ENCODE data around the gene TRAM2.
"Not testable (repeated sequence)": the region's sequence is repeated elsewhere in the genome, so short reads cannot be mapped to it uniquely, and the experiment has no call there.

Gene TRAM2

GRCh38 chr6:52483671-52484003 is 93.2 kb downstream of the TRAM2 start:
- Mint-ChIP-seq H3K4me3 (no peak overlapping the region), H3K27me3 (ENCODE audit: low read depth) (no peaks in the 10 kb centered on the region), H3K27ac (no peak overlapping the region), H3K36me3 (ENCODE audit: low read depth) (peaks cover 32% of the 10 kb centered on the region), H3K4me1 (peaks cover 15% of the 10 kb centered on the region), H3K9me3 (no peaks in the 10 kb centered on the region)
- no peak for TF ChIP-seq CTCF (IDR thresholded peaks at IDR 0.05; ENCODE audit: unreplicated experiment in 3 of 3)

- H3K36me3 Mint-ChIP-seq (ENCODE audit: low read depth) = peaks cover 32% of the 10 kb centered on the region
- no peak overlapping the region for H3K4me3 Mint-ChIP-seq
- H3K9me3 Mint-ChIP-seq = no peaks in the 10 kb centered on the region
- no peak for TF ChIP-seq CTCF (IDR thresholded peaks at IDR 0.05; ENCODE audit: unreplicated experiment in 3 of 3)
- H3K27me3 Mint-ChIP-seq (ENCODE audit: low read depth) = no peaks in the 10 kb centered on the region
- no peak overlapping the region for H3K27ac Mint-ChIP-seq
- peaks cover 15% of the 10 kb centered on the region for H3K4me1 Mint-ChIP-seq
These were observed 93.8 kb downstream of the TRAM2 start for GRCh38 chr6:52482903-52483670.

GRCh38 chr6:52475307-52475706 is 101.6 kb downstream of the TRAM2 start:
- peaks cover 4% of the 10 kb centered on the region for H3K4me1 Mint-ChIP-seq
- no peak overlapping the region for H3K27ac Mint-ChIP-seq
- TF ChIP-seq CTCF (IDR thresholded peaks at IDR 0.05; ENCODE audit: unreplicated experiment in 3 of 3) = no peak
- H3K4me3 Mint-ChIP-seq = no peak overlapping the region
- peaks cover 8% of the 10 kb centered on the region for H3K36me3 Mint-ChIP-seq (ENCODE audit: low read depth)
- H3K9me3 Mint-ChIP-seq = no peaks in the 10 kb centered on the region
- H3K27me3 Mint-ChIP-seq (ENCODE audit: low read depth) = no peaks in the 10 kb centered on the region

- H3K27ac Mint-ChIP-seq = no peak overlapping the region
- H3K4me1 Mint-ChIP-seq = peaks cover 4% of the 10 kb centered on the region
- no peaks in the 10 kb centered on the region for H3K27me3 Mint-ChIP-seq (ENCODE audit: low read depth)
- no peak overlapping the region for H3K4me3 Mint-ChIP-seq
- TF ChIP-seq CTCF (IDR thresholded peaks at IDR 0.05; ENCODE audit: unreplicated experiment in 3 of 3) = no peak
- no peaks in the 10 kb centered on the region for H3K9me3 Mint-ChIP-seq
- peaks cover 7% of the 10 kb centered on the region for H3K36me3 Mint-ChIP-seq (ENCODE audit: low read depth)
These were observed 102.7 kb downstream of the TRAM2 start for GRCh38 chr6:52474173-52474572.

- H3K9me3 Mint-ChIP-seq, H3K27ac Mint-ChIP-seq: not testable (repeated sequence)
- peaks cover 18% of the 10 kb centered on the region for H3K36me3 Mint-ChIP-seq (ENCODE audit: low read depth)
These were observed 115.7 kb downstream of the TRAM2 start for GRCh38 chr6:52461194-52461593.

GRCh38 chr6:52457096-52457495 is 119.8 kb downstream of the TRAM2 start:
- Mint-ChIP-seq H3K4me3 (no peak overlapping the region), H3K4me1 (no peaks in the 10 kb centered on the region), H3K9me3 (peaks cover 4% of the 10 kb centered on the region), H3K27me3 (ENCODE audit: low read depth) (no peaks in the 10 kb centered on the region), H3K27ac (no peak overlapping the region), H3K36me3 (ENCODE audit: low read depth) (peaks cover 31% of the 10 kb centered on the region)
- TF ChIP-seq CTCF (IDR thresholded peaks at IDR 0.05; ENCODE audit: unreplicated experiment in 3 of 3) = no peak

More at GRCh38 chr6:52461194-52461593, 115.7 kb downstream of the TRAM2 start:
- H3K4me1 Mint-ChIP-seq; H3K27me3 Mint-ChIP-seq (ENCODE audit: low read depth); H3K4me3 Mint-ChIP-seq: not testable (repeated sequence)
